ENCODE measurements around the gene VSX2.
A peak's percentile ranks its signal among the peaks of the same experiment; 100 is the strongest.

Gene VSX2

GRCh38 chr14:74293606-74294005 lies 54.4 kb downstream of the VSX2 start:
- Mint-ChIP-seq H3K27ac (no peak overlapping the region), H3K4me3 (no peak overlapping the region), H3K27me3 (no peaks in the 10 kb centered on the region), H3K9me3 (no peaks in the 10 kb centered on the region), H3K4me1 (ENCODE audit: low read depth) (peaks cover 6% of the 10 kb centered on the region), H3K36me3 (ENCODE audit: low read depth) (peaks cover 25% of the 10 kb centered on the region)

- peaks cover 36% of the 10 kb centered on the region for H3K36me3 Mint-ChIP-seq (ENCODE audit: low read depth)
- peaks cover 12% of the 10 kb centered on the region for H3K4me1 Mint-ChIP-seq (ENCODE audit: low read depth)
- H3K27ac Mint-ChIP-seq, result no peak overlapping the region
Observed at GRCh38 chr14:74296037-74296467, 56.8 kb downstream of the VSX2 start.

GRCh38 chr14:74297986-74298385 lies 58.7 kb downstream of the VSX2 start:
- Mint-ChIP-seq H3K9me3 (no peaks in the 10 kb centered on the region), H3K36me3 (ENCODE audit: low read depth) (peaks cover 26% of the 10 kb centered on the region), H3K4me3 (no peak overlapping the region), H3K27me3 (no peaks in the 10 kb centered on the region), H3K27ac (no peak overlapping the region), H3K4me1 (ENCODE audit: low read depth) (peaks cover 25% of the 10 kb centered on the region)

More at GRCh38 chr14:74296037-74296467, 56.8 kb downstream of the VSX2 start:
- H3K4me3 Mint-ChIP-seq, result no peak overlapping the region
- H3K9me3 Mint-ChIP-seq, result no peaks in the 10 kb centered on the region
- H3K27me3 Mint-ChIP-seq, result no peaks in the 10 kb centered on the region

- no peak overlapping the region for H3K4me3 Mint-ChIP-seq
- H3K27me3 Mint-ChIP-seq, result no peaks in the 10 kb centered on the region
- no peaks in the 10 kb centered on the region for H3K9me3 Mint-ChIP-seq
- H3K4me1 Mint-ChIP-seq (ENCODE audit: low read depth), result peaks cover 32% of the 10 kb centered on the region
- H3K36me3 Mint-ChIP-seq (ENCODE audit: low read depth), result peaks cover 23% of the 10 kb centered on the region
- peak overlapping the region; percentile 9 for H3K27ac Mint-ChIP-seq
Observed at GRCh38 chr14:74299061-74299545, 59.9 kb downstream of the VSX2 start.

- H3K9me3 Mint-ChIP-seq, result no peaks in the 10 kb centered on the region
- no peaks in the 10 kb centered on the region for H3K27me3 Mint-ChIP-seq
- peaks cover 18% of the 10 kb centered on the region for H3K36me3 Mint-ChIP-seq (ENCODE audit: low read depth)
- H3K4me3 Mint-ChIP-seq, result peak overlapping the region; percentile 98
- H3K27ac Mint-ChIP-seq, result peak overlapping the region; percentile 95
- H3K4me1 Mint-ChIP-seq (ENCODE audit: low read depth), result peaks cover 32% of the 10 kb centered on the region
Observed at GRCh38 chr14:74301594-74302151, 62.4 kb downstream of the VSX2 start.

GRCh38 chr14:74302152-74302628 lies 62.9 kb downstream of the VSX2 start:
- Mint-ChIP-seq H3K9me3 (no peaks in the 10 kb centered on the region), H3K4me3 (peak overlapping the region; percentile 98), H3K4me1 (ENCODE audit: low read depth) (peaks cover 32% of the 10 kb centered on the region), H3K27me3 (no peaks in the 10 kb centered on the region), H3K36me3 (ENCODE audit: low read depth) (peaks cover 18% of the 10 kb centered on the region), H3K27ac (peak overlapping the region; percentile 95)

GRCh38 chr14:74302634-74303569 lies 63.7 kb downstream of the VSX2 start, which contains the start of gene ABCD4:
Gene ABCD4, minus strand, starts transcription at chr14:74302934. Its CDS starts 22 bp downstream, at chr14:74302912.
- Mint-ChIP-seq H3K27ac (peak within 1 kb of the TSS; percentile 95), H3K27me3 (no peaks in the 10 kb centered on the region), H3K4me1 (ENCODE audit: low read depth) (peaks cover 32% of the 10 kb centered on the region)

GRCh38 chr14:74308695-74309094 lies 69.4 kb downstream of the VSX2 start:
- no peak overlapping the region for H3K4me3 Mint-ChIP-seq
- H3K27ac Mint-ChIP-seq, result no peak overlapping the region
- H3K4me1 Mint-ChIP-seq (ENCODE audit: low read depth), result peaks cover under 1% of the 10 kb centered on the region
- no peaks in the 10 kb centered on the region for H3K27me3 Mint-ChIP-seq
- no peaks in the 10 kb centered on the region for H3K9me3 Mint-ChIP-seq
- H3K36me3 Mint-ChIP-seq (ENCODE audit: low read depth), result no peaks in the 10 kb centered on the region

More at GRCh38 chr14:74302634-74303569, 63.7 kb downstream of the VSX2 start, which contains the start of gene ABCD4:
- H3K9me3 Mint-ChIP-seq, result no peaks in the 10 kb centered on the region
- peaks cover 14% of the 10 kb centered on the region for H3K36me3 Mint-ChIP-seq (ENCODE audit: low read depth)
- peak within 1 kb of the TSS; percentile 98 for H3K4me3 Mint-ChIP-seq

GRCh38 chr14:74309125-74310022 lies 70.1 kb downstream of the VSX2 start:
- H3K27ac Mint-ChIP-seq, result no peak overlapping the region
- H3K4me3 Mint-ChIP-seq, result no peak overlapping the region
- no peaks in the 10 kb centered on the region for H3K9me3 Mint-ChIP-seq

GRCh38 chr14:74312161-74312560 lies 72.9 kb downstream of the VSX2 start:
- Mint-ChIP-seq H3K27me3 (peaks cover 3% of the 10 kb centered on the region), H3K4me3 (no peak overlapping the region), H3K4me1 (ENCODE audit: low read depth) (no peaks in the 10 kb centered on the region), H3K36me3 (ENCODE audit: low read depth) (no peaks in the 10 kb centered on the region), H3K27ac (no peak overlapping the region), H3K9me3 (no peaks in the 10 kb centered on the region)

More at GRCh38 chr14:74309125-74310022, 70.1 kb downstream of the VSX2 start:
- Mint-ChIP-seq H3K4me1 (ENCODE audit: low read depth) (no peaks in the 10 kb centered on the region), H3K27me3 (no peaks in the 10 kb centered on the region), H3K36me3 (ENCODE audit: low read depth) (no peaks in the 10 kb centered on the region)
